Measurements from ENCODE around the gene RBMY1D. TPM values are rescaled to one million over a fixed set of nuclear protein-coding genes. Genes with fewer than 3 reads are reported as not detected.
"Not testable (repeated sequence)": the region's sequence is repeated elsewhere in the genome, so short reads cannot be mapped to it uniquely, and the experiment has no call there.

Gene RBMY1D
- total RNA-seq: not detected in 2 replicates
- not detected in 2 replicates for polyA plus RNA-seq

DNA sequence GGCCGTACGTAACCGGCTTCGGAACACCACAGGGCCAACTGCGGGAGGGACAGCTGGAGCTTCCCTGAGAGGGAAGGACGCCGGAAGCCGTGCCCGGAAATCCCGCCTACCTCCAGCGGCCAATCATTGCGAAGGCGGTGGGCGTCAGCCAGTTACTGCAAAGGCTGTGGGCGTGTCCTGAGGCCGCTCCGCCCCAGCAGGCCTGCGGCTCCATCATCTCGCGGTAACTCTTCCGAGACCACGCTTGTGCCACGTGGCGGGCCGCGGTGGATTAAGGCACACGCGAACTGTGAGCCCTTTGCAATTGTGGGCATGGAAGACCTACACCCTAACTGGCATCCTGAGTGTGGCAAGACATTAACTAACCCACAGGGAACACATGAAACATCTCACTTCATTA, at the start of gene RBMY1D:
Gene RBMY1D, minus strand, starts transcription at position 101 of the 400 bp plus-strand sequence. CDS start 2,013 bp downstream, outside the sequence.
- H3K27me3 ChIP-seq; H3K36me3 ChIP-seq; H3K9me3 ChIP-seq (ENCODE audit: low read depth); DNase-seq (ENCODE audit: low read depth in 1 of 2, low spot score in 1 of 2); H3K27ac ChIP-seq; H3K4me1 ChIP-seq (ENCODE audit: low read depth); H3K4me3 ChIP-seq: not testable (repeated sequence)

DNA sequence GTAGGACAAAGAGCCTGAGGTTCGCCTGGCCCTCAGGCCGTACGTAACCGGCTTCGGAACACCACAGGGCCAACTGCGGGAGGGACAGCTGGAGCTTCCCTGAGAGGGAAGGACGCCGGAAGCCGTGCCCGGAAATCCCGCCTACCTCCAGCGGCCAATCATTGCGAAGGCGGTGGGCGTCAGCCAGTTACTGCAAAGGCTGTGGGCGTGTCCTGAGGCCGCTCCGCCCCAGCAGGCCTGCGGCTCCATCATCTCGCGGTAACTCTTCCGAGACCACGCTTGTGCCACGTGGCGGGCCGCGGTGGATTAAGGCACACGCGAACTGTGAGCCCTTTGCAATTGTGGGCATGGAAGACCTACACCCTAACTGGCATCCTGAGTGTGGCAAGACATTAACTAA, 23.6 kb upstream of the RBMY1D start, which contains the start of gene RBMY1E:
Gene RBMY1E, minus strand, starts transcription at position 101 of the 400 bp plus-strand sequence. CDS start 1,978 bp downstream, outside the sequence.
- not testable (repeated sequence) for H3K36me3 ChIP-seq; H3K9me3 ChIP-seq (ENCODE audit: low read depth); DNase-seq (ENCODE audit: low read depth in 1 of 2, low spot score in 1 of 2); H3K27me3 ChIP-seq; H3K27ac ChIP-seq; H3K4me1 ChIP-seq (ENCODE audit: low read depth); H3K4me3 ChIP-seq

DNA sequence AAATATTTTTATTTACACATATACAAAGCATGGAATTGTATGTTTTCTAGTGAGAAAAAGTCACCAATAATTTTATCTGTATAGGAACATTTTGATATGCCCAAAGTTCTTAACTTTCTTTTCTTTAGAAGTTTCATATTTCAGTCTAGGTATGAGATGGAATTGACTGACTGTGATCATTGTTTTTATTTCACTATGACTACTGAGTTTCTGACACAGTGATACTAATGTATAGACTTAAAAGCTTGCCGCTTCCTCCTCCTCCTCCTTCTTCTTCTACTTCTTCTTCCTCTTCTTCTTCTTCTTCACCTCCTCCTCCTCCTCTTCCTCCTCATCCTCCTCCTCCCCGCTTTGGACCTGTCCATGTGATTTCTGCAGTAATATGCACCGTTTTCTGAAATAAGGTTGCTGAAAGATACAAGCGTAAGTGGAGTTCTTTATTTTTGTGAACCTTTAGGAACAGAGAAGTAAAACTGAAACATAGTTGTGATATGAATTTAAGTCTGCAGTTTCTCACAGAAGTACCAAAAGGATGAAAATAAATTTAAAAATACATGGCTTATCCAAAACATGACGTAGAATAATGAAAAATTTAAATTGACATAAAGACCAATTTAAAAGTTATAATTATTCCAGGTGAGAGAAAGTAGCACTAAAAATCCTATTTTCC, 24.8 kb downstream of the RBMY1D start:
- DNase-seq (ENCODE audit: low read depth in 1 of 2, low spot score in 1 of 2); H3K4me3 ChIP-seq: not testable (repeated sequence)

DNA sequence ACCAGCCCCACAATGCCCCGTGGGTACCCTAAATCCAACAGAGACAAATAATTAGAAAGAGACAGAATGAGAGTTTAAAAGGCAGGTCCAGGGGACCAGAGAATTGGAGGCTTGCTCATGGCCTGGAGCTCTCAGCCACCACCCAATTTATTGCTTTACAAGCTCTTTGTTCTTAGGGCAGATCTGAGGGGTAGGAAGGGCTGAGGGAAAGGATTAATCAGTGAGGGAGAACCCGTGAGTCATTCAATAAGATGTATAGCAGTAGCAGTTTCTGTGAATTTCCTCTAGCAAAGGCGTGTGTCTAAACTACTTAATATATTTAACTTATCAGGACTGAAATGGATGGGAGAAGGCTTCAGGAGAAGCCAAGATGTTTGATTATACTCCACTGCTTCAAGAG, 48.8 kb downstream of the RBMY1D start:
- Histone ChIP-seq H3K27me3 (no peaks in the 10 kb centered on the region), H3K27ac (no peak overlapping the region), H3K36me3 (no peaks in the 10 kb centered on the region), H3K4me3 (no peak overlapping the region), H3K4me1 (ENCODE audit: low read depth) (no peaks in the 10 kb centered on the region), H3K9me3 (ENCODE audit: low read depth) (no peaks in the 10 kb centered on the region)
- TF ChIP-seq, protein P1, sequence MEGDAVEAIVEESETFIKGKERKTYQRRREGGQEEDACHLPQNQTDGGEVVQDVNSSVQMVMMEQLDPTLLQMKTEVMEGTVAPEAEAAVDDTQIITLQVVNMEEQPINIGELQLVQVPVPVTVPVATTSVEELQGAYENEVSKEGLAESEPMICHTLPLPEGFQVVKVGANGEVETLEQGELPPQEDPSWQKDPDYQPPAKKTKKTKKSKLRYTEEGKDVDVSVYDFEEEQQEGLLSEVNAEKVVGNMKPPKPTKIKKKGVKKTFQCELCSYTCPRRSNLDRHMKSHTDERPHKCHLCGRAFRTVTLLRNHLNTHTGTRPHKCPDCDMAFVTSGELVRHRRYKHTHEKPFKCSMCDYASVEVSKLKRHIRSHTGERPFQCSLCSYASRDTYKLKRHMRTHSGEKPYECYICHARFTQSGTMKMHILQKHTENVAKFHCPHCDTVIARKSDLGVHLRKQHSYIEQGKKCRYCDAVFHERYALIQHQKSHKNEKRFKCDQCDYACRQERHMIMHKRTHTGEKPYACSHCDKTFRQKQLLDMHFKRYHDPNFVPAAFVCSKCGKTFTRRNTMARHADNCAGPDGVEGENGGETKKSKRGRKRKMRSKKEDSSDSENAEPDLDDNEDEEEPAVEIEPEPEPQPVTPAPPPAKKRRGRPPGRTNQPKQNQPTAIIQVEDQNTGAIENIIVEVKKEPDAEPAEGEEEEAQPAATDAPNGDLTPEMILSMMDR (IDR thresholded peaks at IDR 0.05; ENCODE audit: low read depth, low read length): no peak
- DNase-seq (ENCODE audit: low read depth in 1 of 2, low spot score in 1 of 2): no peak

More for the DNA sequence above, 24.8 kb downstream of the RBMY1D start:
- H3K4me1 ChIP-seq (ENCODE audit: low read depth); H3K27me3 ChIP-seq; H3K9me3 ChIP-seq (ENCODE audit: low read depth); H3K36me3 ChIP-seq; H3K27ac ChIP-seq: not testable (repeated sequence)

DNA sequence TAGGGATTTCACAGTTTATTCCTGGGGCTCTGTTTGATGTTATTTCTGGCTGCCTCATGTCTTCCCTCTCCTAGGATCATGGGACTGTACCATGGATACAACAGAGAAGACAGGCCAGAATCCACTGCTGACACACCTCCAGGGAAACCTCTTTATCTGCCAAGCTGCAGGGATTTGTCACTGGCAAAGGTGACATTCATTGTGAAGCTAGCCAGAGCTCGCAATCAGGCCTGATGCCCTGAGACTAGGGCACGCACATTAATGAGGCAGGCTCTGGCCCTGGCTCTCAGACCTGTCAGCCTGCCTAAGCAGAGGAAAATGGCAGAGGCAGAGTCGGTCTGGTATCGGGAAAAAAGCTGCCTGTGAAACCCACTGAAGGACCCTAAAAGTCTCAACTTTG, 52.2 kb downstream of the RBMY1D start:
- H3K27ac ChIP-seq: no peak overlapping the region

DNA sequence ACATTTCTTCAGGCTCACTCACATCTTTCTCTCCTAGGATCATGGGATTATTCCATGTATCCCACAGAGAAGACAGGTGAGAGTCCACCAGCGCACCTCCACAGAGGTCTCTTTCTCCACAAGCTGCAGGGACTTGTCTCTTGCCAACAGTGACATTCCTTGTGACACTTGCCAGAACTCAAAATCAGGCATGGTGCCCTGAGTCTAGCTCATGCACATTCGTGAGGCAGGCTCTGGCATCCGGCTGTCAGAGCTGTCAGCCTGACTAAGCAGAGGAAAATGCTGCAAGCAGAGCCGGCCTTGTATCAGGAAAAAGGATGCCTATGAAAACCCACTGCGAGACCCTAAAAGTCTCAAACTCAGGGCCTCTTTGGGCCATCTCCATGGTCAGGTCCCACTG, 54.8 kb downstream of the RBMY1D start:
- H3K27me3 ChIP-seq: no peaks in the 10 kb centered on the region
- no peak for DNase-seq (ENCODE audit: low read depth in 1 of 2, low spot score in 1 of 2)
- TF ChIP-seq, protein P1 (IDR thresholded peaks at IDR 0.05; ENCODE audit: low read depth, low read length): no peak
- H3K36me3 ChIP-seq: no peaks in the 10 kb centered on the region
- H3K27ac ChIP-seq: no peak overlapping the region
- H3K4me1 ChIP-seq (ENCODE audit: low read depth): no peaks in the 10 kb centered on the region
- no peak overlapping the region for H3K4me3 ChIP-seq
- no peaks in the 10 kb centered on the region for H3K9me3 ChIP-seq (ENCODE audit: low read depth)

More for the DNA sequence above, 52.2 kb downstream of the RBMY1D start:
- Histone ChIP-seq H3K4me1 (ENCODE audit: low read depth) (no peaks in the 10 kb centered on the region), H3K9me3 (ENCODE audit: low read depth) (no peaks in the 10 kb centered on the region), H3K36me3 (no peaks in the 10 kb centered on the region), H3K27me3 (no peaks in the 10 kb centered on the region), H3K4me3 (no peak overlapping the region)
- TF ChIP-seq, protein P1 (IDR thresholded peaks at IDR 0.05; ENCODE audit: low read depth, low read length): no peak
- no peak for DNase-seq (ENCODE audit: low read depth in 1 of 2, low spot score in 1 of 2)

DNA sequence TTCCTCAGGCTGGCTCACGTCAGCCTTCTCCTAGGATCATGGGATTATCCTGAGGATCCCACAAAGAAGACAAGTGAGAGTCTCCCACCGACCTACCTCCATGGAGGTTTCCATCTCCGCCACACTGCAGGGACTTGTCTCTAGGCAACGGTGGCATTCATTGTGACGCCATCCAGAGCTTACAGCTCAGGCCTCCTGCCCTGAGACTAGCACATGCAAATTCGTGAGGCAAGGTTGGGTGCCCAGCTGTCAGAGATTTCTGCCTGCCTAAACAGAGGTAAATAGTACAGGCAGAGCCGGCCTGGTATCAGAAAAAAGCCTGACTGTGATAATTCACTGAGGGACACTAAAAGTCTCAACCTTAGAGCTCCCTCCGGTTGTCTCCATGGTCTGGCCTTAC, 58.0 kb downstream of the RBMY1D start:
- no peaks in the 10 kb centered on the region for H3K9me3 ChIP-seq (ENCODE audit: low read depth)
- TF ChIP-seq, protein P1 (IDR thresholded peaks at IDR 0.05; ENCODE audit: low read depth, low read length): no peak

More for the DNA sequence above, 58.0 kb downstream of the RBMY1D start:
- DNase-seq (ENCODE audit: low read depth in 1 of 2, low spot score in 1 of 2): no peak
- Histone ChIP-seq H3K27me3 (no peaks in the 10 kb centered on the region), H3K4me3 (no peak overlapping the region), H3K4me1 (ENCODE audit: low read depth) (no peaks in the 10 kb centered on the region), H3K36me3 (no peaks in the 10 kb centered on the region), H3K27ac (no peak overlapping the region)
